ENCODE measurements around the gene NUBPL. TPM values are rescaled to one million over a fixed set of nuclear protein-coding genes. Genes with fewer than 3 reads are reported as not detected.

NUBPL gene
- total and polyA plus RNA-seq, 2 experiments from 2014 or later: 22.9 to 30.8 TPM

DNA sequence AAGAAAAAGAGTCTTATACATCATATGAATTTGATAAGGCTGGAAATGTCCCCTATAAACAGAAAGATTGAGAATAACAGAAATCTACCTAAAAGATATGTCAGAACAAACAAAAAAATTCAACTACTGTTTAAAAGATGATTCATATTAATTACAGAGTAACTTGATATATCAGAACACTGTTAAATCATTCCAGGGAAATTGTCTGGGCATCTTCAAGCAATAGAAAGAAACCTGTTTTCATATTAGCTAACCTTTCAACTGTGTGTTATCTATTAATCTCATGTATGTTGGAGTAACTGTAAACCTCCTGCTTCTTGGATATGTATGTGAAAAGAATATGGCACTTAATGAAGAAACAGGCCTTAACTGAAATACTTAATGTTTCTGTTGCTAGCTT lies 96.7 kb downstream of the NUBPL start:
- TF ChIP-seq, protein P1, sequence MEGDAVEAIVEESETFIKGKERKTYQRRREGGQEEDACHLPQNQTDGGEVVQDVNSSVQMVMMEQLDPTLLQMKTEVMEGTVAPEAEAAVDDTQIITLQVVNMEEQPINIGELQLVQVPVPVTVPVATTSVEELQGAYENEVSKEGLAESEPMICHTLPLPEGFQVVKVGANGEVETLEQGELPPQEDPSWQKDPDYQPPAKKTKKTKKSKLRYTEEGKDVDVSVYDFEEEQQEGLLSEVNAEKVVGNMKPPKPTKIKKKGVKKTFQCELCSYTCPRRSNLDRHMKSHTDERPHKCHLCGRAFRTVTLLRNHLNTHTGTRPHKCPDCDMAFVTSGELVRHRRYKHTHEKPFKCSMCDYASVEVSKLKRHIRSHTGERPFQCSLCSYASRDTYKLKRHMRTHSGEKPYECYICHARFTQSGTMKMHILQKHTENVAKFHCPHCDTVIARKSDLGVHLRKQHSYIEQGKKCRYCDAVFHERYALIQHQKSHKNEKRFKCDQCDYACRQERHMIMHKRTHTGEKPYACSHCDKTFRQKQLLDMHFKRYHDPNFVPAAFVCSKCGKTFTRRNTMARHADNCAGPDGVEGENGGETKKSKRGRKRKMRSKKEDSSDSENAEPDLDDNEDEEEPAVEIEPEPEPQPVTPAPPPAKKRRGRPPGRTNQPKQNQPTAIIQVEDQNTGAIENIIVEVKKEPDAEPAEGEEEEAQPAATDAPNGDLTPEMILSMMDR (IDR thresholded peaks at IDR 0.05; ENCODE audit: low read depth, low read length): no peak
- Histone ChIP-seq H3K4me1 (ENCODE audit: low read depth) (no peaks in the 10 kb centered on the region), H3K27ac (no peak overlapping the region), H3K36me3 (no peaks in the 10 kb centered on the region), H3K4me3 (no peak overlapping the region), H3K27me3 (no peaks in the 10 kb centered on the region), H3K9me3 (ENCODE audit: low read depth) (no peaks in the 10 kb centered on the region)
- no peak for DNase-seq (ENCODE audit: low read depth in 1 of 2, low spot score in 1 of 2)

DNA sequence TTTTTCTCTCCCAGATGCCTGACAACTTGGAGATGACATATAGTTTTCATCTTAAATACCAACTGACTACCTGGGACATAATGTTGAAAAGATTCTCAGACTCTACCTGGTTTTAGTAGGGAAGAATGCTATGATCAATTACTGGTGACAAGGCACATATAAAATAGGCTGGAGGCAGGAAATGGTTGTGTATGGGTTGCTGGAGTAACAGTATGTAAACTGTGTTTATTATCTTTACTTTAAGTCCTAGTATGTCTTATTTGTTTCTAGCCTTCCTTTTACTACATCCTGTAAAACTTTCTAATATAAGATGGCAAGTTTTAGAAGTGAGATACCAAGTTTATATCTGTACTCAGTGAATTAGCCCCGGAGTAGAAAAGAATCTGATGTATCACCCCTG lies 98.1 kb downstream of the NUBPL start:
- no peak for DNase-seq (ENCODE audit: low read depth in 1 of 2, low spot score in 1 of 2)

DNA sequence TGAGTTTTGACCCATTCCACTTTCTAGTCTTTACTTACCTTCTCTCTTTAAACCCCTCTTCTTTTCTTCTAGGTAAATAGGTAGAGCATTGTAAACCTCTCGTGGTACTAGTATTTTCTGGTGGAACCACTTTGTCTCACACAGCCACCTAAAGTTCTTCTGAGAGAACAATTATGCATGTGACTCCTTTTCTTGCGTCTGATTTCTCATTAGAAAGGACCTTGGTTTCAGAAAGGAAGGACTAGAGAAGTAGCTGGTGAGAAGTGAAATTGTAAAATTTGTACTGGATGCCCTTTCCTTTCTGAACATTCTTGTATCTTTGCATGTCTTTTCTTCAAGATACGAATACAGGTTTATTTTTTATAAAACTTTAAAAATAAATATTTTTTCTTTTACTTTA lies 99.0 kb downstream of the NUBPL start:
- DNase-seq (ENCODE audit: low read depth in 1 of 2, low spot score in 1 of 2): no peak
- Histone ChIP-seq H3K27ac (no peak overlapping the region), H3K4me3 (no peak overlapping the region), H3K27me3 (no peaks in the 10 kb centered on the region), H3K4me1 (ENCODE audit: low read depth) (no peaks in the 10 kb centered on the region), H3K9me3 (ENCODE audit: low read depth) (no peaks in the 10 kb centered on the region), H3K36me3 (no peaks in the 10 kb centered on the region)
- TF ChIP-seq, protein P1 (IDR thresholded peaks at IDR 0.05; ENCODE audit: low read depth, low read length): no peak

More for the DNA sequence above, 98.1 kb downstream of the NUBPL start:
- Histone ChIP-seq H3K9me3 (ENCODE audit: low read depth) (no peaks in the 10 kb centered on the region), H3K27me3 (no peaks in the 10 kb centered on the region), H3K27ac (no peak overlapping the region), H3K4me3 (no peak overlapping the region), H3K4me1 (ENCODE audit: low read depth) (no peaks in the 10 kb centered on the region), H3K36me3 (no peaks in the 10 kb centered on the region)
- TF ChIP-seq, protein P1 (IDR thresholded peaks at IDR 0.05; ENCODE audit: low read depth, low read length): no peak

DNA sequence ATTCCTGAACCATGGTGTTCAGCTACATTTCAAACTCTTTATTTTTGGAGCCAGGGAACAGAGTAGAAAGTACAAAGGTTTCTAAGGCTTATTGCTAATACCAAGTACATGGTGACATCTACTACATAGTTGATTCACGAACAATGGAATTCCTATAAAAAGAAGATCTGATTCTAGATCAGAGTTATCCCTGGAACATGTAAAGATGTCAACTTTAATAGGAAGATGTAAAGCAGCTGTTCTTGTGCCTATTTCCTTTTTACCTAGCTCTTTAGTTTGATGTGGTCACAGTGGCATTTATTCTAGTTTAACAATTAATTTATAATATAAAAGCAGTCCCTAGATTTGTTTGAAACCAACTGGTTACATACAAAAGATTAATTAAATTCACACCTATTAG lies 99.5 kb downstream of the NUBPL start:
- Histone ChIP-seq H3K36me3 (no peaks in the 10 kb centered on the region), H3K27me3 (no peaks in the 10 kb centered on the region), H3K27ac (no peak overlapping the region), H3K4me3 (no peak overlapping the region), H3K4me1 (ENCODE audit: low read depth) (no peaks in the 10 kb centered on the region), H3K9me3 (ENCODE audit: low read depth) (no peaks in the 10 kb centered on the region)
- TF ChIP-seq, protein P1 (IDR thresholded peaks at IDR 0.05; ENCODE audit: low read depth, low read length): no peak
- no peak for DNase-seq (ENCODE audit: low read depth in 1 of 2, low spot score in 1 of 2)

DNA sequence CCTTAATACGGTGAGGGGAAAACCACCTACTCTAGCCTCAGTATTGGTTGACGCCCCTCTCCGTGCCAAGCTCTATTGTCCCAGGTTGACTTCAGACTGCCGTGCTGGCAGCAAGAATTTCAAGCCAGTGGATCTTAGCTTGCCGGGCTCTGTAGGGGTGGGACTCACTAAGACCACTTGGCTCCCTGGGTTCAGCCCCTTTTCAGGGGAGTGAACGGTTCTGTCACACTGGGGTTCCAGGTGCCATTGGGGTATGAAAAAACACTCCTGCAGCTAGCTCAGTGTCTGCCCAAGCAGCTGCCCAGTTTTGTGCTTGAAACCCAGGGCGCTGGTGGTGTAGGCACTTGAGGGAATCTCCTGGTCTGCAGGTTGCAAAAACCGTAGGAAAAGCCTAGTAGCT lies 107.1 kb downstream of the NUBPL start:
- no peak for DNase-seq (ENCODE audit: low read depth in 1 of 2, low spot score in 1 of 2)
- no peak overlapping the region for H3K4me3 ChIP-seq
- H3K27me3 ChIP-seq: no peaks in the 10 kb centered on the region
- no peaks in the 10 kb centered on the region for H3K4me1 ChIP-seq (ENCODE audit: low read depth)
- H3K27ac ChIP-seq: no peak overlapping the region
- TF ChIP-seq, protein P1 (IDR thresholded peaks at IDR 0.05; ENCODE audit: low read depth, low read length): no peak
- no peaks in the 10 kb centered on the region for H3K36me3 ChIP-seq
- no peaks in the 10 kb centered on the region for H3K9me3 ChIP-seq (ENCODE audit: low read depth)

DNA sequence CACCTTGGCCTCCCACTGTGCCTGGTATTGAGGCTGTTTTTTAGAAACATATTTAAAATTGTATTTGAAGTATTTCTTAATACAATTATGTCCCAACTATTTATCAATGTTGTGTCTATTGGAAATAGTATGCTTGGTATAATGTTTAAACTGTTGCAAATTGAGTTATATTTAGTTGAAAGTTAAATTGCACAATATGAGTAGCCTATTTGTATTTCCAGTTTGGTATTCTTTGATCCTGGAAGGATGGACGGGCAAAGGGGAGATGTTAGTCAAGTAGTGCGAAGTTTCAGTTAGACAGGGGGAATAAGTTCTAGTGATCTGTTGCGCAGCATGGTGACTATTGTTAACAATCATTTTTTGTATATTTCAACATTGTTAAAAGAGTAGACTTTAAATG lies 111.5 kb downstream of the NUBPL start:
- Histone ChIP-seq H3K4me1 (ENCODE audit: low read depth) (no peaks in the 10 kb centered on the region), H3K4me3 (no peak overlapping the region), H3K9me3 (ENCODE audit: low read depth) (no peaks in the 10 kb centered on the region), H3K36me3 (no peaks in the 10 kb centered on the region), H3K27me3 (no peaks in the 10 kb centered on the region), H3K27ac (no peak overlapping the region)
- TF ChIP-seq, protein P1 (IDR thresholded peaks at IDR 0.05; ENCODE audit: low read depth, low read length): no peak
- DNase-seq (ENCODE audit: low read depth in 1 of 2, low spot score in 1 of 2): no peak
